ENCODE results near the gene CD36.

The CD36 gene

GRCh38 chr7:80629023-80629422, 9.4 kb upstream of the CD36 start:
- no peak for DNase-seq

DNA sequence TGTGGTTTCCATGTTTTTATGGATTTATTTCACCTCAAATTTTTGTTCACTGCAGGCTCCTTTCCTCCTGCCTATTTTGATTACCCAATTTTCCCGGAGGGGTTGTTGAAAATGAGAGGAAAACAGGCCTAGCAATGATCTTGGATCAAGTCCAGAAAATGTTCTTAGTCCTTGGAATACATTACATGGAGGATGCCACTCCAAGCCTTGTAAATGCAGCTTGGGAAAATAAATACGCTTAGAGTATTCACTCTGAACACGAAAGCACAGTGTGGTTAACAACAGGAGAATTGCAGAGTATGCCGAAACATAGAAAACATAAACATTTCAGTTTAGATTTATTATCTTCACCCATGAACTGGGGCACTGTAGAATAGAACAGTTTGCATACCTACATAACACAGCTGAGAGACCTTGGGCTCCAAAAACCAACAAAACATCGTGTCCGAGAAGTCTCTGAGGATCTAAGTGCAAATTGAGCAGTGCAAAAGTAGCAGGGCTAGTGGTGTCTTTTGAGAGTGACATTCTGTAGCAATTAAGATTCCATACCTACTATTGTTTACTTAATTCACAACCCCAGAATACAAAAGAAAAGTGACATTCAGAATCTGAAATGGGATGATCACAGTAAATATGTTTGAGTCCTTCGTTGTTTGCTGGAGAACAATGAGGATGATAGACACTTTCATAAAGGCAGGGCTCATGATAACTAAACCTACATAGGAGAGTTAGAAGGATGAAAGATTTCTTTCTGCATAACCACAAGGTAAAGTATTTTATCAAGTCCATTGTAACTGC, 7.6 kb upstream of the CD36 start:
- DNase-seq, result peak; percentile 79

DNA sequence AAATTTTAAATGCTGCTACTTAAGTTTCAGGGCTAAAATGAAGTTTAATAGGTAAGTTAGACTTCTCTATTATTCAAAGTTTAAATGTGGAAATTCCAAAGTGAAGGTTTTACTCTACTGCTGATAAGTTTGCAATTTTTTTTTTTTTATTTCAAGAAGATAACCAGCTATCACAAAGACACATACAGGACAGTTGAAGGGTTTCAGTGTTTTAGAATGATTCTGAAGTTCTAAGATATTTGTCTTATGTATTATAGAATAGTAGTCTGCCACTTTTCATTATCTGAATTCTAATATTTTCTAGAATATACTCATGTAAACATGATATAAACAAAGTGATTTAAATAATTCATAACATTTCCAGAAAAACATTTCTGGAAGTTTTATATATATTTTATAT, 7.0 kb upstream of the CD36 start:
- no peak for DNase-seq

- DNase-seq, result no peak
Measured at GRCh38 chr7:80632139-80632538, 6.3 kb upstream of the CD36 start.

DNA sequence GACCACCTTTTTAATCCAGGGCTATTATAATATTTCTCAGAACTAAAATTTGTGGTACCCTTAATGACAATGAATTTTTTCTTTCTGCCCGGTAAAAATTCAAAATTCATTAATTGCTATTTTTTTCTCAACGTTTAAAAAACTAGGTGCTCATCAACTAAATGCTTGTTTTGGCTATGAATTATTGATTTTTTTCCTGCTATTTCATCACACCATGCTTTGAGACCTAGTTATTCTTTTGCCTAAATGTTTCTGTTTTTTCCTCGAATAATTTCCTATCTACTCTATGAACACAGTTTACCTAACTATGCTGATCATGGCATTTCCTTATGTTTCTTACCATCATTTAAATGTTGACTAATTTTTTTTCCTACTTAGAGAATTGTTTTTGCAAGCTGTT, 5.6 kb upstream of the CD36 start:
- DNase-seq, result no peak

DNA sequence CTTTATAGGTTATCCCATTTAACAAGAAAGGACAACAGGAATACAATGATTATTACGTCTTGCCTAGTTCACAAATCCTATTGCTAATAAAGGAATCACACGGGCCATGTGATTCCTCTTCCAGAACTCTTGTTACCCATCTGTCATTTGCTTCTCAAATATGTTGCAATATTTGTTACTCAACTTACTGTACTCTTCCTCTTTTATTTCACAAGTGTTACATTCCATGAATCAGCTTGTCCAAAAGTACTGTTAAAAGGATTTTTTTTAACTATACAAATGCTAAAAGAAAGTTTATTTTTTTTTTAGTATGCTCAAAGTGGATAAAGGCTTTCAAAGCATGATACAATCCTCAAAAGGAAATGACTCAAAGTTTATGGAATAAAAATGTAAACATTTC, 3.9 kb upstream of the CD36 start:
- no peak for DNase-seq

DNA sequence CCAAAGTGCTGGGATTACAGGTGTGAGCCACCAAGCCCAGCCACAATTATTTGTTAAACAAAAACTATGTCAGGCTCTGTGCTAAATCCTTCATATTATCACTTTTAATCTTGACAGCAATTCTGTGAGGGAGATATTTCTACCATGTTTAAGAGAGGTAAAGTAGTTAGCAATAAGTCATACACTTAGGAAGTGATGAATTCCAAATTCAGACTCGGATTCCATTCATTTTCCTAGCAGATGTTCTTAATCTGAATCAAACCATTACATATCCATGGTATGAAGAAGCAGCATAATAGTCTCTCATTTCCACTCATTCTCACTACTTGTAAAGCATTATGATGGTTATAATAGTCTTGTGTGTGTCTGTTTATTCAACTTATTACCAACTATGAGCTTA, 2.9 kb upstream of the CD36 start:
- DNase-seq, result no peak

DNA sequence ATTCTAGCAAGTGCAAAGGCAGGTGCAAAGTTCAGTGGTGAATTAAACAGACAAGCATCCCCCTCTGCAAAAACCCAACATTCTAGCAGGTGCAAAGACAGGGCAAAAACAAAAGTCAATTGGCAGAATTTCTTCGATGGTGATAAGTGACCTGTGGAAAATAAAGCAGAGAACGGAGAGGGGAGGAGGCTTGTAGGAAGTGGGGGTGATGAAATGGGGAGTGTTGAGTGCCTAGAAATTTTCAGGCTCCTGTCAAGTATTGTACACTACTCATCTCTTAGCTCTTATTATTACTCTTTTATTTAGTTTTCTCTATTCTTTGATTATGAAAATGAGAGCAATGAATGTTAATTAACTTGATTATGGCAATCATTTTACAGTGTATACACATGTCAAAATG, 2.4 kb upstream of the CD36 start:
- DNase-seq, result no peak

- DNase-seq, result no peak
Measured at GRCh38 chr7:80636709-80637108, 1.7 kb upstream of the CD36 start.

DNA sequence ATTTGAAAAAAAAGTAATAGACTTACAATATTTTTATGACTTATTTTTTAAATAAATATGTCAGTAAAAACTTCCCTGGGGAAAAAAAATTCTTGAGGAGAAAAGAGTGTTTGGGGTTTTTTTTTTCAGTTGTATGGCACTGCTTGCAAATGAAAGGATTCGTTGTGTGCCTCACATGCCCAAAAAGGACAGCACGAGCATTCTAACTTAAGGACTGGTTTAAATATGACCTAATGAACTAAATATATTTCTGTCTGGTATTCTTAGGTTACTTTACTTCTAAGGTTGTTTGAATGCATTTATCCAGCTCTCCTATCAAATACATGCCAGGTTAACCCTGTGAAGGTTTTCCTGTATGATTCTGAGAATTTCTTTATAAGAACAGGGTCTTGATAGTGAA, 988 bp upstream of the CD36 start:
- DNase-seq, result no peak

DNA sequence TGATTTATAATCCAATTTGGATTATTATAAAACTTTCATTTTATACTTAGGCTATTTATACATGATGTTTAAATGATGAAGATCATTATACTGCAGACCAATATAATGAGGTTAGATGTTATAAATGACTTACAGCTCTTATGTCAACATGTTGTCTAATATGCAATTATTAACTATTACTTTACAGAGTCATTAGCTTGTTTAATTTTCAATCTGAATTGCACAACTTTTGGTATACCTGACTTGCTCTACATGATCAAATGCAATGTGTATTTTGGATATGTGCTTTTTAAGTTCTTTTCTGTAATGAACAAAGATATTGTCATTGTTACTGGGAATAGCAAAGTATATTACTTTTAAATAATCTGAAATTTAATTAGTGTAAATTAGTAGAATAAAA, 569 bp downstream of the CD36 start:
- DNase-seq, result no peak

GRCh38 chr7:80640846-80641245, 2.4 kb downstream of the CD36 start:
- DNase-seq, result no peak

DNA sequence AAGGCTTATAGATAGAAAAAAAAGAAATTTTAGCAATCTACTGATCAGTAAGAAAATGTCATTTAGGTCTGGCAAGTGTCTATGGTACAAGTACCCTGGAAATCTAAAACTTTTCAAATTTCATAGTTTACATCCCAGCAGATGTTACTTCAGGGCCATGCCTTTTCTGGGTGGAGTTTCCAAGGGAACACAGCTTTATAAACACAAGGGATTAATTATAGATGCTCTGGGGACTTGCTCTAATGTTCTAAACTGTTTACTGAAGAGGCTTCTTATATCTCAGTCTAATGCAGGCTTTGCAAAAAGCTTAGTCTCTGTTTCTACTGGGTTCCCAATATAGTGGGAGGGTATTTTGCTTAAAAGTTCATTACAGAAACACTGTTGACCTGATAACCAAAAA, 3.1 kb downstream of the CD36 start:
- no peak for DNase-seq

DNA sequence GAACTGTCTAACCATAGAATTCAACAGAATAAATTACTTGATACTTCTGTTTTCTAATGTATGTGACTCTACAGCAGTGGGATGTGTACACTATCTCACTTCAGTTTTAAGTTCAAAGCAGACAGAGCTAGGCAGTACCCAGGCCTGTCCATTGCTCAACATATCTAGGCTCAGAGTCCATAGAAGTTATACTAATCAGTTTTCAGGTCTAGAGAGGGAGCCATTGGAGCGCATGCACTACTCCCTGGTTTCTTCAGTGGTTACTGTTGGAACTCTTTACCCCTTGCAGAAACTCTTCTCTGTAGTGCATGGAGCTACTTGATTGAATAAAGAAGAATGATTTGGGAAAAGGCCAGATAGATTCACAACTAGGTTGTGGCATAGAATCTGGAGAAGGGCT, 4.4 kb downstream of the CD36 start:
- DNase-seq, result no peak

GRCh38 chr7:80643336-80643915, 5.0 kb downstream of the CD36 start:
- no peak for DNase-seq

DNA sequence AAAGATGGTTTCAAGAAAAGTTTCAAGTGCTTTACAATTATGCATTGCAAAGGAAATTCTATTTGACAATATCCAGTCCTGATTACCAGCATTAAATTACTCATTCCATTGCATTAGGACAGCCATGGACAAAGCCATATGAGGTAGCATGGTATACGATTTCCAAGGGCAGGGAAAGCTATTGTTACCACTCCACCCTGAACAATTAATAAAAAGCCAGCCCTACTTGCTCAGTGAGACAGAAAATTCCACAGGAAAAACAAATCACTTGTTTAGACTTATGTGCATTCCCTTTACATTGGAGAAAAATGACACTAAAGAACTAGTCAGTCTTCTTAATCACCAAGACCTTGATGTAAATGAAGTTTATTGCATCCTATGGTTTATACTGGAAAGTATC, 5.6 kb downstream of the CD36 start:
- no peak for DNase-seq

DNA sequence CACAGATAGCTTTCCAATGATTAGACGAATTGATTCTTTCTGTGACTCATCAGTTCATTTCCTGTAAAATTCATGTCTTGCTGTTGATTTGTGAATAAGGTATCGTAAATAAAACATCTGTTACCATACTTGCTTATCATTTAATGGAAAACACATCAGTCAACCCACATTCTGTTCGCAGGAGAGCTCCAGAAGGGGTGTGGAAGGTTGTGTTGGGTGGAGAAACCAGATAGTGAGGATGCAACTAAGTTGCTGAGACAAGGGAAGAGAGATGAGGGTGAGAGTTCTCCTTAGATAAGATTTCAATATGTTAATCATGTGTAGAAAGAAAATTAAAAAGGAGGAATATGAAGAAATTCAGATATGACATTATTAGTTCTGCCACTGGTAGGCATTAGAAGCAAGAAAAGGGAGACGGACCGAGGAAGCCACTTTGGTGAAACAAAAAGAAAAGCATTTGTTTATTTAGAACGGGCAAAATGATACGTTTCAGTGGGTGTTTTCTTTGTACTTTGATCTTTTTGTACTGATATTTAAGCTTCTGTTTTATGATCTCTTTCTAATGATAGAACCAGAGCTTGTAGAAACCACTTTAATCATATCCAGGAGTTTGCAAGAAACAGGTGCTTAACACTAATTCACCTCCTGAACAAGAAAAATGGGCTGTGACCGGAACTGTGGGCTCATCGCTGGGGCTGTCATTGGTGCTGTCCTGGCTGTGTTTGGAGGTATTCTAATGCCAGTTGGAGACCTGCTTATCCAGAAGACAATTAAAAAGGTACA, 7.8 kb downstream of the CD36 start:
- DNase-seq, result peak; percentile 26

- DNase-seq, result no peak
Measured at GRCh38 chr7:80647436-80647835, 9.0 kb downstream of the CD36 start.

GRCh38 chr7:80648031-80648600, 9.7 kb downstream of the CD36 start:
- DNase-seq, result no peak

DNA sequence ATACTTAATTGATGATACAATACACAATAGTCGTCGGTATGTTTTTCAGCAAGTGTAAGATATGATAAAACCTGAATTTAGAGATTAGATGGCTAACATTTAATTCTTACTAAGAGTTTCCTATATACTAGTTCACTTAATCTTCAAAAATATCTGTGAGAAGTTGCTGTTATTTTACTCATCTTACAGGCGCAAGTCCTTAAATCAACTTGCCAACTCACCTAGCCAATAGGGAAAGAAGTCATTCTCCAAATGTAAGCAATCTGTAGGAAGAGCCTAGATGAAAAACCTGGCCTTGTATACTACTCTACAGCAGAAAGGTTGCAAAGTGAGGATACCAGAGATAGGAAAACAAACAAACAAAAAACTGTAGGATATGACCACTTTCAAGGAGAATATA, 10.6 kb downstream of the CD36 start:
- no peak for DNase-seq

GRCh38 chr7:80650030-80650429, 11.6 kb downstream of the CD36 start:
- no peak for DNase-seq

GRCh38 chr7:80651471-80651870, 13.0 kb downstream of the CD36 start:
- no peak for DNase-seq

DNA sequence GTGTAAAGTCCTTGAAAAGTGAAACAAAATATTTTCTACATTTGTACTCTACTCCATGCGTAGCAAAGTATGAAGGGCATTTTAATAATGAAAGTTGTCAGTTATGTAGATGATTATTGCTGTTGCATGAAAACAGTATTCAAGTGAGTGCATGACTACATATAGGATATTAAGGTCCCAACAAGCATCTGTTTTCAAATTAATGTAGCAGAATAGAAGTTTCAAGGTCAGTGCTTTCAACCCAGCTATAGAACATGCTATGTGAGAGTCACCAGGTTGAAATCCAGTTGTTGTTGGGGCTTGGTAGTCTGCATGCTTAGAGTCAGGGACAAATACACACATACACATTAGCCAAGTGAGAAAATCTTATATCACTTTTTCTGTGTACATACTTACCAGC, 14.8 kb downstream of the CD36 start:
- no peak for DNase-seq

DNA sequence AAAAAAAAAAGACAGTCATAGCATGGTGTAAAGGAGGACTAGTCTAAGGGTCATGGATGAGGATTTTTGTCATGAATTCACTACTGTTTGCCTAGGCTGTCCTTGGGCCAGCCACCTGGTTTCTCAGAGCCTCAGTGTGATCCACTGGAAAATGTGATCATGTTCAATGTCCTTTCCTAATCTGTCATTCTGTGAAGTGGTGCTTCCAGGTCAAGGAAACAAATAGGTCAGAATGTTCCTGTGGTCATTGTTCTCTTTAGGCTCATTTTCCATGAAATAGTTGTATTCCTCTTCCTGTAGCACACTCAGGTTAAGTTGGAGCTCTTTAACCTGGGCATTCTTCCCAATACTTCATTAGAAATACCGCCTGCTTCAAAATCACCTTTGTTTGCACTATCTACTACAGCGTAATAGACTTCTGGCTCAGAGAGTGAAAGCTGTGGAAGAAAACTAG, 16.5 kb downstream of the CD36 start:
- no peak for DNase-seq
